NCI-H69 (cell line): ENCODE measurements around the gene C19orf73.
"Not testable (repeated sequence)": the region's sequence is repeated elsewhere in the genome, so short reads cannot be mapped to it uniquely, and the experiment has no call there.

Experiments
- DNase-seq: peaks from one replicate; lab custom pipeline; 2025; lab: John Stamatoyannopoulos, UW

C19orf73 gene

DNA sequence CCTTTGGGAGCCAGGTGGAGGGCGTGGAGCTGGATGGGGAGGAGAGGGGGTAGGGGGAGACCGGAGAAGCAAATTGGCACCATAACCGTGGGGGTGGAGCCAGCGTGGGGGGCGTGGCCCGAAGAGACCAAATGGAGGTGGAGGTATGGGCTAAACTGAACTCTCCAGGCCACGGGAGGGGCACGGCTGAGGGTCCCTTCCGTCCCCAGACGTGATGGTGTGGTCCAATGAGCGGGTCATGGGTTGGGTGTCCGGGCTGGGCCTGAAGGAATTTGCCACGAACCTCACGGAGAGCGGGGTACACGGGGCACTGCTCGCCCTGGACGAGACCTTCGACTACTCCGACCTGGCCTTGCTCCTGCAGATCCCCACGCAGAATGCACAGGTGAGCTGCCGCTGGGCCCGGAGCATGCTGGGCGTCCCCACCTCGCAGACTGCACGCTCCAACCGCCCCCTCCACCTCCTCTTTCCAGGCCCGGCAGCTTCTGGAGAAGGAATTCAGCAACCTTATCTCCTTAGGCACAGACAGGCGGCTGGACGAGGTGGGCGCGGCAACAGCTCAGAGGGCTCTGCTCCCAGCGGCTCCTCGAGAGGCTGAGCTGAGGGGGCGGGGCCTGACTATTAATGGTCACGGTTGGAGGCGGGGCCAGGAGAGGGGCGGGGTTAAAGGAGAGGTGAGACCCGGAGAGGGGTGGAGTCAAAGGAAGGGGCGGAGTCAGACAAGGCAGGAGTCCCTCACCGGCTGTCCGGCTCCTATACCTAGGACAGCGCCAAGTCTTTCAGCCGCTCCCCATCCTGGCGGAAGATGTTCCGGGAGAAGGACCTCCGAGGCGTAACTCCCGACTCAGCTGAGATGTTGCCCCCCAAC, 30.1 kb upstream of the C19orf73 start:
- DNase-seq: peak; percentile 96

DNA sequence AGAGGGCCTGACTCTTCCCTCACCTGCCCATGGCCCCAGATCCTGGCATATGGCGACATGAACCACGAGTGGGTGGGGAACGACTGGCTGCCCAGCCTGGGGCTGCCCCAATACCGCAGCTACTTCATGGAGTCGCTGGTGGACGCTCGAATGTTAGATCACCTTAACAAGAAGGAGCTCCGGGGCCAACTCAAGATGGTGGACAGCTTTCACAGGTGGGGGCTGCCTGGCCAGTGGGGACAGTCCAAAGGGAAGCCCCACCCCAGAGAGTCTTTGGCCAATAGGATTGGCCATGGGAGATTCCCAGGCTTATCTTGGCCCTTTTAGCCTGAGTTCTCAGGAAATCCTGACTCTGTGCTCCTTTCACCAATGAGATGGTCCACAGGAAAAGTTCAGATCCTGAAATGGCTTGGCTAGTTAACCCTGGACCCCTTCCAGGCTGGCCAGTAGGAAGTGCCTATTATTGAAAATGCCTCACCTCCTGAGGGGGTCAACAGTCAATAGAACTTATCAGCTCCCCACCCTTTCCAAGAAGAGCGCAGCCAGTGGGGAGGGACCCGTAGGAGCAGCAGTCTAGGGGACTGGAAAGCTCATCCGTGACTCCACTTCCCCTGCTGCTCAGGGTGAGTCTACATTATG, 29.2 kb upstream of the C19orf73 start:
- no peak for DNase-seq

GRCh38 chr19:49146408-49146770, 27.4 kb upstream of the C19orf73 start:
- DNase-seq: not testable (repeated sequence)

- peak; percentile 93 for DNase-seq
These were observed 26.8 kb upstream of the C19orf73 start for GRCh38 chr19:49145573-49146407.

DNA sequence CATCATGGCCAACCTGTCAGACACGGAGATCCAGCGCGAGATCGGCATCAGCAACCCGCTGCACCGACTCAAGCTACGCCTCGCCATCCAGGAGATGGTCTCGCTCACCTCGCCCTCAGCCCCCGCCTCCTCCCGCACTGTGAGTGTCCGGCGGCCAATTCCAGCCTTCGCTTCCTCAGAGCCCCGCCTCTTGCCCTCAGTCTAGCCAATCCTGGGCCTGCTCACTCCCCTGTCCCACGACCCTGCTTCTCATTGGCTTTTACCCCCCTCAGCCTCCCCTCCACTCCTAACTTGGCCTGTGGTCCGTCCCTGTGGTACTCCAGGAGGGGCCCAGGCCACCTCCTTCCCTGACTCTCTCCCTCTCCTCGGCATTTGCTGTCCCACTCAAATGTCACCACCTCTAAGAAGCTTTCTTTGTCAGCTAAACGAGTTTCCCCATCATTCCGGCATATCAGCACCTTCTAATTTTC, 24.0 kb upstream of the C19orf73 start:
- DNase-seq: peak; percentile 90

DNA sequence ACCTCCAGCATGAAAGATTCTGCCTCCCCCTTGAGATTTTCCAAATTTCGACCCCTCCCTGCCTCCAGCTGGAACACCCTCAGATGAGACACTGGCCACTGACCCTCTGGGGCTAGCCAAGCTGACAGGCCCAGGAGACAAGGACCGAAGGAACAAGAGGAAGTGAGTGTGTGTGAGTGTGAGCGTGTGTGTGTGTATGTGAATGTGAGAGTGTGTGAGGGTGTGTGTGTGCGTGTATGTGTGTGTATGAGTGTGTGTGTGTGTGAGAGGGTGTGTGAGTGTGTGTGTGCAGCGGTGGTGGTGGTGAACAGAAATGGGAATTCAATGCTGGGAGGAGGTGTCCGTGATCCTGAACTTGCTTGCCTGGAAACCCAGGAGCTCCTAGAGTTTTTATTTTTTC, 22.4 kb upstream of the C19orf73 start:
- no peak for DNase-seq

GRCh38 chr19:49140951-49141350, 22.0 kb upstream of the C19orf73 start:
- no peak for DNase-seq

DNA sequence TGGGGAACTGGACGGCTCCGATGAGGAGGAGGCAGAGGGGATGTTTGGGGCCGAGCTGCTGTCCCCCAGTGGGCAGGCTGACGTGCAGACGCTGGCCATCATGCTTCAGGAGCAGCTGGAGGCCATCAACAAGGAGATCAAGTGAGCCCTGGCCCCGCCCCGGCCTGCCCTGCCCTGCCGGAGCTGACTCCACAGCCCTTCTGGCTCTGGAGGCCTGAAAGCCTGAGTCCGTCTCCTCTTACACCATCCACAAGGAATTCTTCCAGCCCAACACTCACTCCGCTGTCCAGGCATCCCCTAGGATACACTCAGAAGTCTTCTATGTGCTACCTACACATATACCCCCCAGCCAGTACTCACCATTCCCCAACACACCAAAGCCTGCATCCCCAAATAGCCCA, 17.8 kb upstream of the C19orf73 start:
- no peak for DNase-seq

DNA sequence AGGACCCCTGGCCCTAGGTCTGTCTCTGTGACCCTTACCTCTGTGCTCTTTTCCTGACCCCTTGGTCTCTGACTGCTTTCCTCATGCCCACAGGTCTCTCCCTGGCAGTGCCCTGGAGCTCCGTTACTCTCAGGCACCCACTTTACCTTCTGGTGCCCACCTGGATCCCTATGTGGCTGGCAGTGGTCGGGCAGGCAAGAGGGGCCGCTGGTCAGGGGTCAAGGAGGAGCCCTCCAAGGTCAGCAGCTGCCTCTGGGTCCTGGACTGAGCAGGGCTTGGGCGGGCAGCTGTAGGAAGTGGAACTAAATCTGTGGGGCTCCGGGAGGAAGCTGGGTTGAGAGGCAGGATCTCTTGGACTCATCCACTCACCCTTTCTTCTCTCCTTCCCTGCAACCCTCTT, 16.7 kb upstream of the C19orf73 start:
- no peak for DNase-seq

DNA sequence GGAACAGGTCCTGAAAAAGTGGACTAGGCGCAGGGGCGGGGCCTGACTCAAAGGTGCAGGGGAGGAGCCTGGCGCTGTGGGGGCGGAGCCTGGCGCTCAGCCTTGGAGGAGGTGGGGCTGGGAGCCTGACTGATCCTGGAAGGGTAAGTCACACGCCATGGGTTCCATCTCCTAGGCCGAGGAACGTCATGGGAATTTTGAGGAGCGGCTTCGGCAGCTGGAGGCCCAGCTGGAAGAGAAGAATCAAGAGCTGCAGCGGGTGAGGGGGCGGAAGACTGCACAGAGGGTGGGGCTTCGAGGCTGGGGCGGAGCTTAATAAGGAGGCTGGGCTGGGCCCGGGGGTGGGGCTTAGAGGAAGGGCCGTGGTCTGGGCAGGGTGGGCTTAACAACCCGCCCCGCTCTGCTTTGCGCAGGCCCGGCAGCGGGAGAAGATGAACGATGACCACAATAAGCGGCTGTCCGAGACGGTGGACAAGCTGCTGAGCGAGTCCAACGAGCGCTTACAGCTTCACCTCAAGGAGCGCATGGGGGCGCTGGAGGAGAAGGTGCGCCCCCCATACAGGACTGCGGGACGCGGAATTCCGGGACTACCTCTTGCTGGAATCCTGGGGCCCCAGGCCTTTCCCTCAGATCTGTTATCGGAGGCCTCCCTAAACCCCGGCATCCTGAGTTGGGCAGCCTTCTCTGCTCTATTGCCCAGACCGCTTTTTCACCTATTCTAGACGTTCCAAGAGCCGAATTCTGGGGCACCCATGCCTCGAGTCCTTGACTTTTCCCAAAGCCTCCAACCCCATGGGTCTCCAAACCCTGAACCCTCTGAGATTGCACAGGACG, 14.9 kb upstream of the C19orf73 start:
- peak; percentile 62 for DNase-seq

- peak; percentile 78 for DNase-seq
These were observed 14.1 kb upstream of the C19orf73 start for GRCh38 chr19:49132974-49133609.

DNA sequence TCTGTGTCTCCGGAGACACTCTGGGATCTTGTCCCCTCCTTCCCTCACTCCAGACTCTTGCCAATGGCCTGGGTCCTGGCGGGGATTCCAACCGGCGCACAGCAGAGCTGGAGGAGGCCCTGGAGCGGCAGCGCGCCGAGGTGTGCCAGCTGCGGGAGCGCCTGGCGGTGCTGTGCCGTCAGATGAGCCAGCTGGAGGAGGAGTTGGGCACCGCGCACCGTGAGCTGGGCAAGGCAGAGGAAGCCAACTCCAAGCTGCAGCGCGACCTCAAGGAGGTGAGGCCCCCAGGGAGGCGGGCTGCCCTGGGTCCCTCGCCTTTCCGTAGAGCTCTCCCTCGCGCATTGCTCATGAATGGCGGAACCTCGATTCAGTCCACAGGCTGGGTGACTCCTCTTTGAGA, 11.4 kb upstream of the C19orf73 start:
- no peak for DNase-seq

GRCh38 chr19:49129238-49129583, 10.3 kb upstream of the C19orf73 start:
- DNase-seq: peak; percentile 22

DNA sequence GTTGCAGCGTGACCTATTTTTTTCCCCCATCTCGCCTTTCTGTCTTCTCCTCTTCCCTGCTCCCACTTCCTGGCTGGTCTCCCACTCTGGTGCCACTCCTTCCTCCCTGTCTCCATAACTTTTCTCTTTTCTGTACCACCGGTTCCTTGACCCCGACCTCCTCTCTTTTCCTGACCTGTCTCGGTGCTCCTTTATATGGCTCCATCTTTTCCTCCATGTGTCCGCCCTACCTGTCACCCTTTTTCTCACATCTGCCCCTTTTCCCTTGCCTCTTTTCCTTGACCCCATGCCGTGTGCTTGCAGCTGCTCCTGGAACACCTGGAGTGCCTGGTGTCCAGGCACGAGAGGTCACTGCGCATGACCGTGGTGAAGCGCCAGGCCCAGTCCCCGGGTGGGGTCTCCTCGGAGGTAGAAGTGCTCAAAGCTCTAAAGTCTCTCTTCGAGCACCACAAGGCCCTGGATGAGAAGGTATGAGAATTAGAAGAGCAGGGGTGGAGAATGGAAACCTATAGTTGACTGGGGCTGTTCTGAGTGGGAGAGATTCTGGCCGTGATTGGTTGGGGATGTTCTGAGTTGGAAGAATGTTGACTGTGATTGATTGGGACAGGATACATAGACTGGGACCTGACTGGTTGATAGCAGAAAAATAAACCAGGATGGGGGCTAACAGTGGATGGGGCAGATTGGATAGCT, 9.7 kb upstream of the C19orf73 start:
- peak; percentile 64 for DNase-seq

- DNase-seq: peak; percentile 98
These were observed 9.0 kb upstream of the C19orf73 start for GRCh38 chr19:49127674-49128544.

DNA sequence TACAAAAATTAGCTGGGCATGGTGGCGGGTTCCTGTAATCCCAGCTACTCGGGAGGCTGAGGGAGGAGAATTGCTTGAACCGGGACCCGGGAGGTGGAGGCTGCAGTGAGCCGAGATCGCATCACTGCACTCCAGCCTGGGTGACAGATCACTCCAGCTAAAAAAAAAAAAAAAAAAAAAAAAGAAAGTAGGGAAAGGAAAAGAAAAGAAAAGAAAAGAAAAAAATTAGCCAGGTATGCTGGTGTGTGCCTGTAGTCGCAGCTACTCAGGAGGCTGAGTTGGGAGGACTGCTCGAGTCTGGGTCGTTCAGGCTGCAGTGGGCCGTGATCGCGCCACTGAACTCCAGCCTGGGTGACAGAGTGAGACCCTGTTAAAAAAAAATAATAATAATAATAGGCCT, 8.3 kb upstream of the C19orf73 start:
- not testable (repeated sequence) for DNase-seq

GRCh38 chr19:49126575-49126974, 7.6 kb upstream of the C19orf73 start:
- no peak for DNase-seq

GRCh38 chr19:49125025-49125731, 6.2 kb upstream of the C19orf73 start:
- DNase-seq: peak; percentile 89

DNA sequence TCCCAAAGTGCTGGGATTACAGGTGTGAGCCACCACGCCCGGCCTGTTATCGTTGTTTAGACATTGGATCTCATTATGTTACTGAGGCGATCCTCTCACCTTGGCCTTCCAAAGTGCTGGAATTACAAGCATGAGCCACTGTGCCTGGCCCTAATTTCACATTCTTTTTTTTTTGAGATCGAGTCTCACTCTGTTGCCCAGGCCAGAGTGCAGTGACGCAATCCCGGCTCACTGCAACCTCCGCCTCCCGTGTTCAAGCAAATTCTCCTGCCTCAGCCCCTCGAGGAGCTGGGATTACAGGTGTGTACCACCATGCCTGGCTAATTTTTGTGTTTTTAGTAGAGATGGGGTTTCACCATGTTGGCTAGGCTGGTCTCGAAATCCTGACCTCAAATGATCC, 4.3 kb upstream of the C19orf73 start:
- DNase-seq: not testable (repeated sequence)
